GM23248 (cell line): Measurements from ENCODE around the gene BOD1.

Experiments
- EZH2 ChIP-seq: fragments of 200-600 bp; sonication (generic); IDR thresholded peaks from 2 replicates; pipeline ENCODE4 v1.6.1; 2018; ENCODE audit warnings: antibody characterized with exemption, mild to moderate bottlenecking; ENCODE audit not compliant: insufficient read depth, poor library complexity, severe bottlenecking
- EZH2phosphoT487 ChIP-seq: fragments of 200-600 bp; sonication (generic); IDR thresholded peaks from 2 replicates; pipeline ENCODE4 v1.6.1; 2018; ENCODE audit warnings: antibody characterized with exemption, moderate library complexity, mild to moderate bottlenecking, low read depth; ENCODE audit not compliant: insufficient read depth

DNA sequence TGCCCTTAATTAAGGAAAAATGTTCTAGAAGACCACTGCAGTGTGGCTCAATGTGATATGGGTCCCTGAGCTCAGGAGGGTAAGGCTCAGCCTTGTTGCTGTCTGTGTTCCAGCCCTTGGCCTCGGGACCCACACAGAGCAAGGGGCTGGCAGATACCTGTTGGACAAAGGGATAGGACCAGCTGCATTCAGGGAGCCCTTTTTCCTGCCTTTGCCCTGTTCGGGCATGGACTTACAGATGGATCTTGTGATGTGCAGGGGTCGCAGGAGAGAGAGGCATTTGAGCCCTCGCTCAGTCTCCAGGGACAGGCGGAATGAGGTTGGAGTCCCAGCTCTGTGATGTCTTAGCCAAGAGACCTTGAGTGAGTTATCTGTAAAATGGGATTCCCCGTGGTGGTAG, 12.1 kb upstream of the BOD1 start:
- TF ChIP-seq EZH2 (no peak), EZH2phosphoT487 (no peak)
